PC-3 (cell line): ENCODE data around the gene PIK3C3. TPM values are rescaled to one million over a fixed set of nuclear protein-coding genes. Genes with fewer than 3 reads are reported as not detected.

Source experiments
- ATAC-seq: fragments of 200-7000 bp; cut with Tn5 transposase; 2 replicates; pipeline ENCODE4 v1.9.1; 2020; ENCODE audit warnings: mild to moderate bottlenecking, moderate library complexity
- BruUV-seq: library from RNA; stranded (reverse); fragments of 400-500 nt; replicated peaks from 2 replicates; lab custom pipeline; 2021; lab: Mats Ljungman, UMichigan
- CTCF ChIA-PET: fragments of 300-600 bp; sonication (Branson Sonifier 250); formaldehyde crosslinking; loops from one replicate; lab custom pipeline; 2022; ENCODE audit warnings: antibody characterized with exemption; lab: Charles Lee
- POLR2A ChIA-PET: fragments of 300-600 bp; sonication (Branson Sonifier 250); formaldehyde crosslinking; loops from one replicate; lab custom pipeline; 2022; ENCODE audit warnings: antibody characterized with exemption; ENCODE audit not compliant: unreplicated experiment; lab: Charles Lee
- DNase-seq: peaks from one replicate; pipeline ENCODE4 v3.0.0-alpha.2; 2015
- H2AFZ ChIP-seq: fragments of 300-600 bp; sonication (generic); 2 replicates; pipeline ENCODE4 v1.6.0; 2016; ENCODE audit warnings: antibody characterized with exemption, low read length
- H3F3A ChIP-seq: fragments of 300-600 bp; sonication (generic); one replicate; pipeline ENCODE4 v1.6.0; 2017; ENCODE audit warnings: antibody characterized with exemption, low read length, control low read depth, mild to moderate bottlenecking; ENCODE audit not compliant: unreplicated experiment
- H3K27ac ChIP-seq: fragments of 300-600 bp; sonication (generic); 2 replicates; pipeline ENCODE4 v1.5.1; 2016; ENCODE audit warnings: mild to moderate bottlenecking, low read length
- H3K27me3 ChIP-seq: fragments of 300-600 bp; sonication (generic); 2 replicates; pipeline ENCODE4 v1.6.1; 2016; ENCODE audit warnings: low read length, mixed read lengths
- H3K36me3 ChIP-seq: fragments of 300-600 bp; sonication (generic); 2 replicates; pipeline ENCODE4 v1.6.1; 2016; ENCODE audit warnings: low read depth, mixed run types, low read length, mixed read lengths
- H3K4me1 ChIP-seq: fragments of 300-600 bp; sonication (generic); 2 replicates; pipeline ENCODE4 v1.5.1; 2016; ENCODE audit warnings: low read length; ENCODE audit not compliant: insufficient read depth
- H3K4me2 ChIP-seq: fragments of 300-600 bp; sonication (generic); 2 replicates; pipeline ENCODE4 v1.6.0; 2016; ENCODE audit warnings: low read length
- H3K4me3 ChIP-seq: fragments of 300-600 bp; sonication (generic); 2 replicates; pipeline ENCODE4 v1.5.1; 2016; ENCODE audit warnings: mild to moderate bottlenecking, low read length, mixed read lengths
- H3K79me2 ChIP-seq: fragments of 300-600 bp; sonication (generic); 2 replicates; pipeline ENCODE4 v1.6.1; 2017; ENCODE audit warnings: low read length, mixed read lengths
- H3K9ac ChIP-seq: fragments of 300-600 bp; sonication (generic); 2 replicates; pipeline ENCODE4 v1.6.0; 2016; ENCODE audit warnings: mild to moderate bottlenecking, low read length
- H3K9me2 ChIP-seq: fragments of 300-600 bp; sonication (generic); replicated peaks from 2 replicates; pipeline ENCODE4 v1.6.1; 2016; ENCODE audit warnings: mixed run types, low read length, mixed read lengths
- H3K9me3 ChIP-seq: fragments of 300-600 bp; sonication (generic); 2 replicates; pipeline ENCODE4 v1.6.1; 2016; ENCODE audit warnings: low read length, mixed read lengths
- H4K20me1 ChIP-seq: fragments of 300-600 bp; sonication (generic); 2 replicates; pipeline ENCODE4 v1.6.1; 2016; ENCODE audit warnings: low read length, mixed read lengths
- EZH2 ChIP-seq: fragments of 300-600 bp; sonication (generic); IDR thresholded peaks from one replicate; pipeline ENCODE4 v1.6.1; 2017; ENCODE audit warnings: antibody characterized with exemption, mild to moderate bottlenecking, low read length; ENCODE audit not compliant: unreplicated experiment
- EZH2phosphoT487 ChIP-seq: fragments of 300-600 bp; sonication (generic); IDR thresholded peaks from 2 replicates; pipeline ENCODE4 v1.6.1; 2018; ENCODE audit warnings: mild to moderate bottlenecking, antibody characterized with exemption, low read length, borderline replicate concordance
- intact Hi-C: fragments of 100-400 bp; cut with micrococcal nuclease; formaldehyde crosslinking; loops from 2 replicates; pipeline ENCODE4 v1.9.0; 2023
- total RNA-seq: library from RNA; depleted of rRNA; stranded (reverse); fragments of >200 nt; gene quantifications from 2 replicates; pipeline ENCODE4 v1.2.3, GENCODE V29; 2014
- TF ChIP-seq, protein P1 (sequence below): fragments of 300-600 bp; sonication (generic); conservative IDR thresholded peaks from 2 replicates; pipeline ENCODE4 v1.5.1; 2017; ENCODE audit warnings: antibody characterized with exemption, low read depth, mild to moderate bottlenecking, low read length

PIK3C3 gene
- total RNA-seq, 1 experiment from 2014 or later: 25.9 TPM

DNA sequence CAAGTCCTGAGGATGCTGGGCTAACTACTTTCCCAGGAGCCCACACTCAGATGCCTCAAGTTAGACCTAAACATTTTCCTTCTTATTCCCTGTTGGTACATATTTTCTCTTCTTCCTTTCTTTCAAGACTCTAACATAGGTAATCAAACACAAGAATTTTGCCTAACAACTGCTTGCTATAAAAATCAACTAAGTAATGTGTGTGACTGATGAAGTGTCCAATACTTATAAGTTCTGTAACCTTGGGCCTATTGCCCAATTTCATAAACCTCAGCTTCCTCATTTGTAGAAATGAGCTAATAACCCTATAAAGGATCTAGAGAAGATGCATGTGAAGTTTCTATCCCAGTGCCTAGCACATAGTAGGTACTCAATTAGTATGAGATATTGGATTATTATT lies 31.6 kb upstream of the PIK3C3 start:
- ChIA-PET CTCF (no interaction called here), POLR2A (no interaction called here)
- Histone ChIP-seq H3K9me3 (no peaks in the 10 kb centered on the region), H3K27me3 (no peaks in the 10 kb centered on the region), H3F3A (no peaks in the 10 kb centered on the region), H4K20me1 (no peaks in the 10 kb centered on the region), H3K4me2 (no peak overlapping the region), H3K9ac (no peak overlapping the region), H3K79me2 (no peaks in the 10 kb centered on the region), H3K27ac (no peak overlapping the region), H3K9me2 (no peaks in the 10 kb centered on the region), H3K4me3 (no peak overlapping the region), H2AFZ (no peak overlapping the region), H3K4me1 (no peaks in the 10 kb centered on the region), H3K36me3 (no peaks in the 10 kb centered on the region)
- DNase-seq (no peak), ATAC-seq (no peak)
- intact Hi-C loops: no loop called here
- TF ChIP-seq EZH2 (no peak), EZH2phosphoT487 (no peak)
- TF ChIP-seq, protein P1, sequence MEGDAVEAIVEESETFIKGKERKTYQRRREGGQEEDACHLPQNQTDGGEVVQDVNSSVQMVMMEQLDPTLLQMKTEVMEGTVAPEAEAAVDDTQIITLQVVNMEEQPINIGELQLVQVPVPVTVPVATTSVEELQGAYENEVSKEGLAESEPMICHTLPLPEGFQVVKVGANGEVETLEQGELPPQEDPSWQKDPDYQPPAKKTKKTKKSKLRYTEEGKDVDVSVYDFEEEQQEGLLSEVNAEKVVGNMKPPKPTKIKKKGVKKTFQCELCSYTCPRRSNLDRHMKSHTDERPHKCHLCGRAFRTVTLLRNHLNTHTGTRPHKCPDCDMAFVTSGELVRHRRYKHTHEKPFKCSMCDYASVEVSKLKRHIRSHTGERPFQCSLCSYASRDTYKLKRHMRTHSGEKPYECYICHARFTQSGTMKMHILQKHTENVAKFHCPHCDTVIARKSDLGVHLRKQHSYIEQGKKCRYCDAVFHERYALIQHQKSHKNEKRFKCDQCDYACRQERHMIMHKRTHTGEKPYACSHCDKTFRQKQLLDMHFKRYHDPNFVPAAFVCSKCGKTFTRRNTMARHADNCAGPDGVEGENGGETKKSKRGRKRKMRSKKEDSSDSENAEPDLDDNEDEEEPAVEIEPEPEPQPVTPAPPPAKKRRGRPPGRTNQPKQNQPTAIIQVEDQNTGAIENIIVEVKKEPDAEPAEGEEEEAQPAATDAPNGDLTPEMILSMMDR: no peak
- BruUV-seq: no TSS peak

DNA sequence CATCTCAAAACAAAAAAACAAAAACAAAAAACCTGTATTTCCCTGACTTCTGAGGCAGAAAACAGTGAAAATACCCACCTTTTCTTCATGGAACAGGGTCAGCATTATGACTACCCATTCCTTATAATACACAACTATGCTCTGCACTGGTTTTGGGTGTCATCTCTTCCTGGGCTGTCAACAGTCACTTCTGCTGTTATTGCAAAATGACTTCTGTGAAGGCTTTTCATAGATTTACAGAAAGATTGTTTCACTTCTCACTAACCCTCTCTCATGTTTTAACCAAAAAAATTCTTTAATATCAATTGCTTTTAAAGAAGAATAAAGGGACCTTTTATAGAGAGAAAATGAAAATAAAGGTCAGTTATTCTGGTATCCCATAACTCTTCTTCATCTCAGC lies 26.5 kb upstream of the PIK3C3 start:
- Histone ChIP-seq H2AFZ (no peak overlapping the region), H4K20me1 (no peaks in the 10 kb centered on the region), H3K27me3 (no peaks in the 10 kb centered on the region), H3K9ac (no peak overlapping the region), H3K36me3 (no peaks in the 10 kb centered on the region), H3K27ac (no peak overlapping the region), H3K9me3 (no peaks in the 10 kb centered on the region), H3K4me1 (no peaks in the 10 kb centered on the region), H3K9me2 (no peaks in the 10 kb centered on the region), H3K4me2 (no peak overlapping the region), H3K4me3 (no peak overlapping the region), H3K79me2 (no peaks in the 10 kb centered on the region), H3F3A (no peaks in the 10 kb centered on the region)
- CTCF ChIA-PET: no interaction called here
- TF ChIP-seq EZH2: no peak
- no peak for TF ChIP-seq EZH2phosphoT487
- TF ChIP-seq, protein P1: no peak
- no peak for DNase-seq
- POLR2A ChIA-PET: no interaction called here
- ATAC-seq: no peak
- intact Hi-C loops: no loop called here
- BruUV-seq: no TSS peak

DNA sequence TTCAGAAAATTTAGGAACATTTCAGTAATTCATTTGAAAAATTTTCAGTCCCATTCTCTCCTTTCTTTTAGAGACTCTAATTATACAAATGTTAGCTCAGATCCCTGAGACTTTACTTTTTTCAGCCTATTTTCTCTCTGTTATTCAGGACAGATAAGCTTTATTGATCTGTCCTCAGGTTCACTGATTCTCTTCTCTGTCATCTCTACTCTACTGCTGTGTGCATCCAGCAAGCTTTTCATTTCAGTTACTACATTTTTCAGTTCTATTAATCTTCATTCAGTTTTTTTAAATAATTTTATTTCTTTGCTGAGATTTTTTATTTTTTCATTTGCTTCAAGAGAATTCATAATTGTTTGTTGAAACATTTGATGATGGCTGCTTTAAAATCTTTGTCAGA lies 22.1 kb upstream of the PIK3C3 start:
- Histone ChIP-seq H3K4me2 (no peak overlapping the region), H3K9me2 (no peaks in the 10 kb centered on the region), H3K4me3 (no peak overlapping the region), H4K20me1 (no peaks in the 10 kb centered on the region), H3K9me3 (no peaks in the 10 kb centered on the region), H3K27ac (no peak overlapping the region), H3K79me2 (no peaks in the 10 kb centered on the region), H3K4me1 (no peaks in the 10 kb centered on the region), H3K9ac (no peak overlapping the region), H3K27me3 (no peaks in the 10 kb centered on the region), H2AFZ (no peak overlapping the region), H3F3A (no peaks in the 10 kb centered on the region), H3K36me3 (no peaks in the 10 kb centered on the region)
- no peak for DNase-seq
- BruUV-seq: no TSS peak
- TF ChIP-seq EZH2phosphoT487 (no peak), EZH2 (no peak)
- TF ChIP-seq, protein P1: no peak
- ChIA-PET POLR2A (no interaction called here), CTCF (no interaction called here)
- intact Hi-C loops: no loop called here
- no peak for ATAC-seq
